ENCODE results near the gene GALNT18.

GALNT18 gene

GRCh38 chr11:11561991-11562390 is 59.8 kb downstream of the GALNT18 start:
- no peak for DNase-seq (ENCODE audit: low read depth)
- in situ Hi-C loops (cut with HindIII; ENCODE audit: low sequenced_read_pairs) = loop anchor here (5.0 kb wide), 2 partner anchors 65 to 85 kb away; no protein-coding TSS in a partner anchor
- no peak for TF ChIP-seq CTCF (IDR thresholded peaks at IDR 0.05; ENCODE audit: low read depth, low read length, missing control alignments)
- no peak overlapping the region for H3K4me3 ChIP-seq (ENCODE audit: low read depth, low read length)

GRCh38 chr11:11558826-11559225 is 63.0 kb downstream of the GALNT18 start:
- no peak for TF ChIP-seq CTCF (IDR thresholded peaks at IDR 0.05; ENCODE audit: low read depth, low read length, missing control alignments)
- in situ Hi-C loops (cut with HindIII; ENCODE audit: low sequenced_read_pairs) = no loop called here
- DNase-seq (ENCODE audit: low read depth) = no peak
- no peak overlapping the region for H3K4me3 ChIP-seq (ENCODE audit: low read depth, low read length)

GRCh38 chr11:11558396-11558795 is 63.4 kb downstream of the GALNT18 start:
- no peak overlapping the region for H3K4me3 ChIP-seq (ENCODE audit: low read depth, low read length)
- in situ Hi-C loops (cut with HindIII; ENCODE audit: low sequenced_read_pairs) = no loop called here
- TF ChIP-seq CTCF (IDR thresholded peaks at IDR 0.05; ENCODE audit: low read depth, low read length, missing control alignments) = no peak
- no peak for DNase-seq (ENCODE audit: low read depth)

- in situ Hi-C loops (cut with HindIII; ENCODE audit: low sequenced_read_pairs) = no loop called here
- no peak for TF ChIP-seq CTCF (IDR thresholded peaks at IDR 0.05; ENCODE audit: low read depth, low read length, missing control alignments)
- no peak for DNase-seq (ENCODE audit: low read depth)
- no peak overlapping the region for H3K4me3 ChIP-seq (ENCODE audit: low read depth, low read length)
Observed at GRCh38 chr11:11555208-11555607, 66.6 kb downstream of the GALNT18 start.

GRCh38 chr11:11553573-11553972 is 68.2 kb downstream of the GALNT18 start:
- TF ChIP-seq CTCF (IDR thresholded peaks at IDR 0.05; ENCODE audit: low read depth, low read length, missing control alignments) = no peak
- no peak for DNase-seq (ENCODE audit: low read depth)
- in situ Hi-C loops (cut with HindIII; ENCODE audit: low sequenced_read_pairs) = no loop called here
- no peak overlapping the region for H3K4me3 ChIP-seq (ENCODE audit: low read depth, low read length)

GRCh38 chr11:11552529-11553087 is 69.2 kb downstream of the GALNT18 start:
- TF ChIP-seq CTCF (IDR thresholded peaks at IDR 0.05; ENCODE audit: low read depth, low read length, missing control alignments) = no peak
- DNase-seq (ENCODE audit: low read depth) = no peak
- in situ Hi-C loops (cut with HindIII; ENCODE audit: low sequenced_read_pairs) = no loop called here

More at GRCh38 chr11:11552529-11553087, 69.2 kb downstream of the GALNT18 start:
- no peak overlapping the region for H3K4me3 ChIP-seq (ENCODE audit: low read depth, low read length)

Measured in astrocyte of the cerebellum (primary cell).